A549 (cell line): Measurements from ENCODE around the gene BICC1.

Experiments
- BCL3 ChIP-seq: fragments of >200 bp; sonication (Bioruptor Twin); formaldehyde crosslinking; IDR thresholded peaks from 3 replicates; pipeline ENCODE4 v1.6.1; 2016
- CEBPB ChIP-seq, 2 experiments: fragments of >200 bp in 1 of 2; sonication (Bioruptor Twin) in 1 of 2; formaldehyde crosslinking in 1 of 2; IDR thresholded peaks; 2 replicates each; pipeline ENCODE4 v1.6.1; 2012 to 2016
- CHD2 ChIP-seq: fragments of 150-350 bp; IDR thresholded peaks from 2 replicates; pipeline ENCODE4 v1.6.1; 2014; ENCODE audit warnings: low read length; ENCODE audit not compliant: partially characterized antibody
- EP300 ChIP-seq, 2 experiments: fragments of >200 bp; sonication (Bioruptor Twin); formaldehyde crosslinking; IDR thresholded peaks; 2 replicates in 1 of 2; 3 replicates in 1 of 2; pipeline ENCODE4 v1.6.1; 2016 to 2017
- POLR2A ChIP-seq: IDR thresholded peaks from 2 replicates; pipeline ENCODE4 v1.6.1; 2012; ENCODE audit warnings: mild to moderate bottlenecking, low read length

- no peak for TF ChIP-seq CEBPB (IDR thresholded peaks at IDR 0.05)
- TF ChIP-seq CHD2 = no peak
- TF ChIP-seq BCL3 = no peak
- no peak for TF ChIP-seq EP300 (IDR thresholded peaks at IDR 0.05)
- TF ChIP-seq POLR2A = no peak
Measured at GRCh38 chr10:58838561-58839208, 326.0 kb downstream of the BICC1 start.
